OCI-LY1 (cell line): ENCODE results near the gene ZNF143.

Source experiments
- H2AFZ ChIP-seq: fragments of 200-600 bp; sonication (generic), shearing (Covaris generic); 2 replicates; pipeline ENCODE4 v1.6.0; 2014; ENCODE audit warnings: antibody characterized with exemption, mild to moderate bottlenecking, low read length
- H3F3A ChIP-seq: fragments of 200-600 bp; sonication (generic), shearing (Covaris generic); 2 replicates; pipeline ENCODE4 v1.6.0; 2014; ENCODE audit warnings: mild to moderate bottlenecking, antibody characterized with exemption, low read length, moderate library complexity; ENCODE audit not compliant: insufficient read depth
- H3K27ac ChIP-seq: fragments of 200-600 bp; sonication (generic); 2 replicates; pipeline ENCODE4 v1.5.1; 2014; ENCODE audit warnings: low read length, mixed run types, mild to moderate bottlenecking, low read depth; ENCODE audit not compliant: poor library complexity, severe bottlenecking
- H3K27me3 ChIP-seq: fragments of 200-600 bp; sonication (generic); 2 replicates; pipeline ENCODE4 v1.6.0; 2014; ENCODE audit warnings: antibody characterized with exemption, mild to moderate bottlenecking, low read length, moderate library complexity; ENCODE audit not compliant: insufficient read depth
- H3K36me3 ChIP-seq: fragments of 200-600 bp; sonication (generic); 2 replicates; pipeline ENCODE4 v1.6.1; 2014; ENCODE audit warnings: mild to moderate bottlenecking, antibody characterized with exemption, low read length, moderate library complexity, mixed read lengths; ENCODE audit not compliant: insufficient read depth
- H3K4me1 ChIP-seq: fragments of 200-600 bp; sonication (generic); 2 replicates; pipeline ENCODE4 v1.5.1; 2014; ENCODE audit warnings: mild to moderate bottlenecking, low read length, moderate library complexity; ENCODE audit not compliant: insufficient read depth, severe bottlenecking
- H3K4me2 ChIP-seq: fragments of 200-600 bp; sonication (generic), shearing (Covaris generic); 2 replicates; pipeline ENCODE4 v1.6.1; 2014; ENCODE audit warnings: low read length
- H3K4me3 ChIP-seq: fragments of 200-600 bp; sonication (generic); 2 replicates; pipeline ENCODE4 v1.5.1; 2014; ENCODE audit warnings: low read length, low read depth, mild to moderate bottlenecking, mixed read lengths; ENCODE audit not compliant: poor library complexity, severe bottlenecking
- H3K79me2 ChIP-seq: fragments of 200-600 bp; shearing (Covaris generic); 2 replicates; pipeline ENCODE4 v1.6.1; 2016; ENCODE audit warnings: mixed run types, low read length, mixed read lengths; ENCODE audit not compliant: insufficient read depth
- H3K9ac ChIP-seq: fragments of 200-600 bp; sonication (generic), shearing (Covaris generic); 2 replicates; pipeline ENCODE4 v1.6.1; 2014; ENCODE audit warnings: mild to moderate bottlenecking, low read length, mixed read lengths
- H3K9me2 ChIP-seq: fragments of 200-600 bp; sonication (generic), shearing (Covaris generic); 2 replicates; pipeline ENCODE4 v1.6.1; 2014; ENCODE audit warnings: low read depth, mild to moderate bottlenecking, low read length, mixed read lengths
- H3K9me3 ChIP-seq: fragments of 200-600 bp; shearing (Covaris generic); 2 replicates; pipeline ENCODE4 v1.6.1; 2014; ENCODE audit warnings: low read length, mixed read lengths
- H4K20me1 ChIP-seq: fragments of 200-600 bp; sonication (generic), shearing (Covaris generic); 2 replicates; pipeline ENCODE4 v1.6.0; 2016; ENCODE audit warnings: mild to moderate bottlenecking, low read length; ENCODE audit not compliant: insufficient read depth
- EZH2 ChIP-seq: fragments of 200-600 bp; sonication (generic), shearing (Covaris generic); IDR thresholded peaks from 2 replicates; pipeline ENCODE4 v1.8.0; 2017; ENCODE audit warnings: borderline replicate concordance, mixed run types, mild to moderate bottlenecking, antibody characterized with exemption, low read length, moderate library complexity, mixed read lengths
- TF ChIP-seq, protein P1 (sequence below): fragments of 200-600 bp; sonication (generic), shearing (Covaris generic); IDR thresholded peaks from 2 replicates; pipeline ENCODE4 v1.5.1; 2017; ENCODE audit warnings: mild to moderate bottlenecking, antibody characterized with exemption, low read length, moderate library complexity, mixed read lengths

Gene ZNF143

DNA sequence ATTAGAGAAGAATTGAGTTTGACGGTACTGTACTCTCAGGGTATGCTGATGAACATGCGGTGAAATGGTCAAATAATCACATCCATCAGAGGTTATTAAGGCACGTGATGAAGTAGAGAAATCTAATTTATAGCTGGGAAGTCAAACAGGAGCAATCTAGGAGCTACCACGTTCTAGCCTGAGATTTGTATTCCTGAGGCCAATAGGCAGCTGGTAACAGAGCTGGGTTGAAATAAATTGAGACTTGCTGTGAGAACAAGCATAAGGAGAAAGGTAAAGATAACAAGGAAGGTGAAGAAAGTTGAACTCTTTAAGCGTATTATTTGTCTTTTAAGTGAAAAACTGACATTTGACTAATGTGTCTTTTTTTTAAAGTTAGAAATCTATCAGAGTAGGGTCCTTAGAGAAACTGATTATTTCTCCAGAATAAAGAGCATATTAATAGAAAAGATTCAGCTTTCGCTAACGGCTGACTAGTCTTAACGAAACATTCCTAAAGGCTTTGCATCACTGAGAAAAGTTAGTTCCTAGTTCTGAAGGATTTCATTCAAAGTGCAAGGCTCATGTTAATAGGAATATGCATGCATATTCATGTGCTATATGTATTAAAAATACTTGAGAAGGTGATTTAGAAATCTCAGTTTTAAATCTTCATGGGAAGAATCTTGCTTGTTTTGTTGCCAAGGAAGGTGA lies 107.5 kb downstream of the ZNF143 start:
- peaks cover 60% of the 10 kb centered on the region for H3K4me1 ChIP-seq
- no peak overlapping the region for H2AFZ ChIP-seq
- no peaks in the 10 kb centered on the region for H3K79me2 ChIP-seq

DNA sequence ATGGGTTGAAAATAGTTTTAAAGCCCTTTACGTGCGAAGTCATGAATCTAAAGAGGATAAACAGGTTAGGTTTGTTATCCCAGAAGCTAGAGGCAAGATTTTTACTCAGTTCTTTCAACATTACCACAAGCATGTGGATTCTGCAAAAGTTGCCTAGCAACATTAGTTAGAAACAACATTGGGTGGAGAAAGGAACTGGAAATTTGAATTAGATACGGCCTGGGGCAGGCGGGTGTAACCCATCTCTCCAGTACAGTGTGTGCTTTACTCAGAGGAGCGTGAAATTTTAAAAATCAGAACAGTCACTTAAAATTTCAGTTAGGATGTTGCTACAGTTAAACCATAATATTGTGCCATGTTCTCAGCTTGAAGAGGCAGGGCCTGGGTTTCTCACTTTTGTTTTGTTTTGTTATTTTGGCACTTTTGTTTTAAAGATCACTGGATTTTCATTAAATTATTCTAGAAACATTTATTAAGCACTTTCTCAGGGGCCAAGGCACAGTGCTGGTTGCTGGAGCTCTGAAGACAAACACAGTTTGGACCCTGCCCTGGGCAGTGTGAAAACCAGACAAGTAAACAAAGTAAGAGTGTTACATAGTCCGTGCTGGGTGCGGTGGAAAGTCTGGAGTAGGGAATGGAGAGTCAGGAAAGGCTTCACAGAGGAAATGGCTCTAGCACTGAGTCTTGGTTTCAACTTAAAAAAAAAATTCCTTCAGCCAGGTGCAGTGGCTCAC lies 108.2 kb downstream of the ZNF143 start:
- peaks cover 60% of the 10 kb centered on the region for H3K4me1 ChIP-seq
- H3K36me3 ChIP-seq, result no peaks in the 10 kb centered on the region
- TF ChIP-seq, protein P1, sequence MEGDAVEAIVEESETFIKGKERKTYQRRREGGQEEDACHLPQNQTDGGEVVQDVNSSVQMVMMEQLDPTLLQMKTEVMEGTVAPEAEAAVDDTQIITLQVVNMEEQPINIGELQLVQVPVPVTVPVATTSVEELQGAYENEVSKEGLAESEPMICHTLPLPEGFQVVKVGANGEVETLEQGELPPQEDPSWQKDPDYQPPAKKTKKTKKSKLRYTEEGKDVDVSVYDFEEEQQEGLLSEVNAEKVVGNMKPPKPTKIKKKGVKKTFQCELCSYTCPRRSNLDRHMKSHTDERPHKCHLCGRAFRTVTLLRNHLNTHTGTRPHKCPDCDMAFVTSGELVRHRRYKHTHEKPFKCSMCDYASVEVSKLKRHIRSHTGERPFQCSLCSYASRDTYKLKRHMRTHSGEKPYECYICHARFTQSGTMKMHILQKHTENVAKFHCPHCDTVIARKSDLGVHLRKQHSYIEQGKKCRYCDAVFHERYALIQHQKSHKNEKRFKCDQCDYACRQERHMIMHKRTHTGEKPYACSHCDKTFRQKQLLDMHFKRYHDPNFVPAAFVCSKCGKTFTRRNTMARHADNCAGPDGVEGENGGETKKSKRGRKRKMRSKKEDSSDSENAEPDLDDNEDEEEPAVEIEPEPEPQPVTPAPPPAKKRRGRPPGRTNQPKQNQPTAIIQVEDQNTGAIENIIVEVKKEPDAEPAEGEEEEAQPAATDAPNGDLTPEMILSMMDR, result no peak
- no peak for TF ChIP-seq EZH2
- no peaks in the 10 kb centered on the region for H3K9me2 ChIP-seq
- no peak overlapping the region for H2AFZ ChIP-seq
- peaks cover 14% of the 10 kb centered on the region for H3F3A ChIP-seq
- H3K27ac ChIP-seq, result peak overlapping the region; percentile 94
- peak overlapping the region; percentile 45 for H3K4me2 ChIP-seq
- H3K9me3 ChIP-seq, result no peaks in the 10 kb centered on the region
- peaks cover 4% of the 10 kb centered on the region; the same call in 1 of the 2 replicates for H3K79me2 ChIP-seq
- peak overlapping the region; percentile 31; the same call in 1 of the 2 replicates for H3K9ac ChIP-seq
- H3K27me3 ChIP-seq, result no peaks in the 10 kb centered on the region
- no peaks in the 10 kb centered on the region for H4K20me1 ChIP-seq
- H3K4me3 ChIP-seq, result peak overlapping the region; percentile 27

More for the DNA sequence above, 107.5 kb downstream of the ZNF143 start:
- Histone ChIP-seq H3F3A (peaks cover 14% of the 10 kb centered on the region), H3K4me3 (peak overlapping the region; percentile 27), H3K9me3 (no peaks in the 10 kb centered on the region), H3K27ac (peak overlapping the region; percentile 94), H3K36me3 (no peaks in the 10 kb centered on the region), H3K4me2 (peak overlapping the region; percentile 45; the same call in 1 of the 2 replicates), H3K9ac (no peak overlapping the region; the same call in 1 of the 2 replicates), H4K20me1 (no peaks in the 10 kb centered on the region), H3K9me2 (no peaks in the 10 kb centered on the region), H3K27me3 (no peaks in the 10 kb centered on the region)
- no peak for TF ChIP-seq EZH2
- TF ChIP-seq, protein P1, result no peak

DNA sequence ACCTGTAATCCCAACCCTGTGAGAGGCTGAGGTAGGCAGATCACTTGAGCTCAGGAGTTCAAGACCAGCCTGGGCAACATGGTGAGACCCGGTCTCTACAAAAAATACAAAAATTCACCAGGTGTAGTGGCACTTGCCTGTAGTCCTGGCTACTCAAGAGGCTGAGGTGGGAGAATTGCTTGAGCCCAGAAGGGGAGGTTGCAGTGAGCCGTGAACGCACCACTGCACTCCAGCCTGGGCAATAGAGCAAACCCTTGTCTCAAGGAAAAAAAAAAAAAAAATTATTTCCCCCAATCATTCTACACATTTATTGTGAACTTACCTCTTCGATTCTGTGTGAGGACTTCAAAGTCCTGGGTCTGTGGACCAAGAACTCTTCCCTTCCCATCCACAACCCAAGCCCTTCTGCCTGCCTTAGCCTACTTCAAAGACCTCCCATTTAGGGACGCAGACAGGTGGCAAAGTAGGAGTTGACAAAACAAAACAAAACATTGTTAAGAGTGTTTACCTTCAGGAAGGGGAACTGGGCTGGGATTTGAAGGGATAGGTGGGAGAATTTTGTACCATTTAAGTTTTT lies 108.9 kb downstream of the ZNF143 start:
- H3K9ac ChIP-seq, result peak overlapping the region; percentile 31; the same call in 1 of the 2 replicates
- no peaks in the 10 kb centered on the region for H3K9me3 ChIP-seq
- peaks cover 14% of the 10 kb centered on the region for H3F3A ChIP-seq
- TF ChIP-seq, protein P1, result no peak
- TF ChIP-seq EZH2, result no peak
- H3K36me3 ChIP-seq, result peaks cover 3% of the 10 kb centered on the region
- H3K4me1 ChIP-seq, result peaks cover 60% of the 10 kb centered on the region
- no peaks in the 10 kb centered on the region for H4K20me1 ChIP-seq
- no peak overlapping the region for H2AFZ ChIP-seq
- H3K4me2 ChIP-seq, result peak overlapping the region; percentile 45
- H3K4me3 ChIP-seq, result peak overlapping the region; percentile 27
- H3K9me2 ChIP-seq, result no peaks in the 10 kb centered on the region
- peak overlapping the region; percentile 94 for H3K27ac ChIP-seq
- H3K27me3 ChIP-seq, result no peaks in the 10 kb centered on the region
- peaks cover 10% of the 10 kb centered on the region for H3K79me2 ChIP-seq
